Urothelium cell line (cell line): ENCODE results near the gene CCDC126.
"Not testable (repeated sequence)": the region's sequence is repeated elsewhere in the genome, so short reads cannot be mapped to it uniquely, and the experiment has no call there.

Experiments used
- DNase-seq: peaks from one replicate; pipeline ENCODE4 v3.0.0; 2011; ENCODE audit warnings: low spot score, mixed read lengths
- FAIRE-seq: peaks from 2 replicates; lab custom pipeline; 2011; peaks lifted over from hg19 to GRCh38; lab: Jason Lieb, UNC

CCDC126 gene, protein sequence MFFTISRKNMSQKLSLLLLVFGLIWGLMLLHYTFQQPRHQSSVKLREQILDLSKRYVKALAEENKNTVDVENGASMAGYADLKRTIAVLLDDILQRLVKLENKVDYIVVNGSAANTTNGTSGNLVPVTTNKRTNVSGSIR

DNA sequence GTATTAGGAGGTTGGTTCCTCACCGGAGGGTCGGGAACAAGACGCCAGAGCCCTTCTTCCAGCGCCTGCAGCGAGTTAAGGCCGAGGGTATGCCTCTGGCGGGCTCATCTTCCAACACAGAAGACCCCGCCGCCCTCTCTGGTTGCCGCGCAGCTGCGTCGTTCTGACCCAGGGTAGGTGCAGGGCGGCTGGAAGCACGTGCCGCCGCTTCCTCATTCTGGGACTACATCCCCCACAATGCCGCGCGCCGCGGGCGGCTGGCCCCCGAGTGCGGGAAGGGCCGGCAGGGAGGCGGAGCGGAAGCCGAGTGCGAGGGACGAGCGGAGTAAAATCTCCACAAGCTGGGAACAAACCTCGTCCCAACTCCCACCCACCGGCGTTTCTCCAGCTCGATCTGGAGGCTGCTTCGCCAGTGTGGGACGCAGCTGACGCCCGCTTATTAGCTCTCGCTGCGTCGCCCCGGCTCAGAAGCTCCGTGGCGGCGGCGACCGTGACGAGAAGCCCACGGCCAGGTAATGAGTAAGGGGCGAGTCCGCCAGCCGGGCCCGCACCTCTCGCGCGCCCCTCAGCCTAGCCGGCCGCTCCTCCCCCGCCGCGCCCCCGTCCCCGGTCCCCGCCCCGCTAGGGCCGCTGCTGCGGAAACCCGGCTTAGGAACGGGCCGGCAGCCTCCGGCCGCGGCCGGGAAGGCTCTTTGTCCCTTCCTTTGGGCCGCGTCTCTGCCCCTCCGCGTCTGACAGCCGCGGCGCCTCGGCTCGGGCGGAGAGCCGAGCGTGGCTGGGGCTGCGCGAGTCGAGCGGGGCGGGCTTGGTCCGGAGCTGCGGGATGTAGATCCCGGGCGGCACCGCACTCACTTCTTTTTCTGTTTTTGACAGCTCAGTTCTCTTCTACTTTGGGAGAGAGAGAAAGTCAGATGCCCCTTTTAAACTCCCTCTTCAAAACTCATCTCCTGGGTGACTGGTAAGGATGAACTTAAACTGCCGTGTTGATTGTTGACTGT is at the start of gene CCDC126:
Gene CCDC126, plus strand, starts transcription at position 289 of the 998 bp plus-strand sequence. CDS start 13,934 bp downstream, outside the sequence.
- peak; percentile 77 for FAIRE-seq
- peak; percentile 95 for DNase-seq

DNA sequence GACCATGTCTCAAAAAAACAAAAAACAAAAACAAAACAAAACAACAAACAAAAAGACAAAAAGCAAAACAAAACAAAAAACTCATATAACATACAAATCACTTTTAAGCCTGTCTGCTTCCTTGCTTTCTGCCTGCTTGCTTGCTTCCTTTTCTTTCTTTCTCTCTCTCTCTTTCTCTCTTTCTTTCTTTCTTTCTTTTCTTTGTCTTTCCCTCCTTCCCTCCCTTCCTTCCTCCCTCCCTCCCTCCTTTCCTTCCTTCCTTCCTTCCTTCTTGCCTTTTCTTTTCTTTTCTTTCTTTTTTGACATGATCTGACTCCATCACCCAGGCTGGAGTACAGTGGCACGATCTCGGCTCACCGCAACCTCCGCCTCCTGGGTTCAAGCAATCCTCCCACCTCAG is 49.5 kb upstream of the CCDC126 start:
- FAIRE-seq (no peak), DNase-seq (no peak)

DNA sequence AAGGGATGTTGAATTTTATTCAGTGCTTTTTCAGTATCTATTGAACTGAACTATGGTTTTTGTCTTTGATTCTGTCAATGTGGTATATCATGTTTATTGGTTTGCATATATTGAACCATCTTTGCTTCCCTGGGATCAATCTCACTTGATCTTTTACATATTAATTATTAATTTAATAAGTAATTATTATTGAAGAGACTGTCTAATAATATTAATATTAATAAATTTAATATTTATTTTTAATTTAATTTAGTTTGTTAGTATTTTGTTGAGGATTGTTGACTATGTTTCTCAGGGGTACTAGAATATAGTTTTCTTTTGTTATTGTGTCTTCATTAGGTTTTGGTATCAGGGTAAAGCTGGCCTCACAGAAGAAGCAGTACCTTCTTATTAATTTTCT is 38.9 kb upstream of the CCDC126 start:
- FAIRE-seq: no peak
- no peak for DNase-seq

DNA sequence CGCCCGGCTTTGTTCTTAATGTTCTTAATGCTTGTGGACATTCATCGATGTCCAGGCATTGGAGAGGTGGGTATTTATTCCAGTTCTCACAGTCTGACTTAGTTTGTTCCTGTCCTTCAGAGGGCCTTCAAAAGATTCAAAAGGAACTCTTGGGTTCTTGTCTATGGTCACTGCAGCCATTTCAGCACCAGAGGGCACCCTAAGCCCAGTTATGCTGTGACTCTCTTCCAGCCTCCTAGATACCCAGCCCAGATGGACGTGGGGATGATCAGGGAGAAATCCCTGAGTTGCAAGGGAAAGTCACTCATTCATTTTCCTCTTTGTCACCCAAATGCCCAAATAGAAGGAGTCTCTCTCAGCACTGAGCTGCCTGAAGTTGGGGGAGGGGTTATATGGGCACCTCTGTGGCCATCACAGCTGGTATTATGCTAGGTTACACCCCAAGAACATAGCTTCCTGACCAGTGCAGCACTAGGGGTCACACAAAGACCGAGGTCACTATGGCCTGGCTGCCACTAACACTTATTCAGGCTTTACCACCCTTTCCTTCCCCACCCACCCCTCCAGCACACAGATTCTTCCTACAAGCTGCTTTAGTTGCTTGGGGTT is 26.5 kb upstream of the CCDC126 start:
- FAIRE-seq: no peak
- DNase-seq: peak; percentile 78

DNA sequence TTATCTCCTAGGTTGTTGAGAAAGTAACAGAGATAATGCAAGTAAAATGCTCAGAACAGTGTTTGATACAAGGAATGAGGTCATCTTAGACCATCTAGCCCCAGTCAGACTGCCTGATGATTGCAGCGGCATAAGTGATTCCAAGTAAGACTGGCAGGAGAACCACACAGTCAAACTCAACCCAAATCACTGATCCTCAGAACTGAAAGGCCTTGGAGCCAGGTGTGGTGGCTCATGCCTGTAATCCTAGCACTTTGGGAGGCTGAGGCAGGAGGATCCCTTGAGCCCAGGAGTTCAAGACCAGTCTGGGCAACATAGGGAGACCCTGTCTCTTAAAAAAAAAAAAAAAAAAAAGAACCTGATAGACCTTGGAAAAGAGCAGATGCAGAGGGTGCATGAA is 15.2 kb upstream of the CCDC126 start:
- FAIRE-seq, DNase-seq: not testable (repeated sequence)

DNA sequence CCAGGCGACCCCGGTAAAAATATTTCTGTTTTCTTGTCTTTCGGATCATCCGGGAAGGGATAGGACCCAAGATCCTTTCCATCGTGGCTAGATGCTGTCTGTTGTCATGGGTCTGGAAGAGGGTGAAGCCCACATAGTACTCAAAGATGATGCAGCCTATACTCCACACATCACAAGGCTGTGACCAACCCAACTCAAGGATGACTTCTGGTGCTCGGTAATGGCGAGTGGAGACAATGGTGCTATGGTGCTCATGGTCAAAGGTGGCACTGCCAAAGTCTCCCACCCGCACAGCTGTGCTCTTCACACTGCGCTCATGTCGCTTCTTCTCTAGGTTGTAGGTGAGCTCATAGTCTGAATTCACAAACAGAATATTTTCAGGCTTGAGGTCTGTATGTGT is 11.9 kb upstream of the CCDC126 start:
- DNase-seq: not testable (repeated sequence)
- peak; percentile 5 for FAIRE-seq

DNA sequence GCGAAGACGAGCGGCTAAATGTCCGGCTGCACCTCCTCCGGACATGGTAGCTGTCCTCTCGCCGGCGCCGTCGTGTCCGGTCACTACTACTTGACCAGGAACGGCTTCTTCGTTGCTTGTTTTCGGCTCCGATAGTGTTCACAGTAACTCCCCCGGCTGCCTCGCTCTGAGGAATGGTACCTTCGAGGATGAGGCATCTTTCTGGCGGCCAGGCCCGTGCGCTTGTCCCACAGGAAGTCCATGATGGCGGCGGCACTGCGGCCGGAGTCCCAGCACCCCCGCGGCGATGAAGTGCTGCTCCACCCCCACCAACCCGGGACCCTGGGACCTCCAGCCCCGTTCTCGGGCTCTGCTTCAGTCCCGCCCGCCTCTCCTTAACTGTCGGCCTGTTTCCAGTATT is 11.0 kb upstream of the CCDC126 start:
- no peak for DNase-seq
- FAIRE-seq: no peak

DNA sequence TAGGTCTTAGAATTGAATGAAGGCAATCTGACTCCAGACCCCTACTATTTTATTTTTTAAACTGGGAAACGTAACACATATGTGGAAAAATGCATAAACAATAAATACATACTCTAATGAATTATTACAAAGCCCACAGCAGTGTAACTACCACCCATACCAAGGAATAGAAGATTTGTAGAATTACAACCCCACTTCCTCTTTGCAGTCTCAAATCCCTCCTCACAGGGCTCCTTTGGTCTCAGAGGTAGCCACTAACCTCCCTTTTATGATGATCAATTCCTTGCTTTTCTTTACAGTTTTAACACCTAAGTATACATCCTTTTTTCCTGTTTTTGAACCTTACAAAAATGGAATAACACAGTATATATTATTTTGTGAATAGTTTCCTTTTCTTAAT is 6.7 kb upstream of the CCDC126 start:
- DNase-seq (no peak), FAIRE-seq (no peak)

DNA sequence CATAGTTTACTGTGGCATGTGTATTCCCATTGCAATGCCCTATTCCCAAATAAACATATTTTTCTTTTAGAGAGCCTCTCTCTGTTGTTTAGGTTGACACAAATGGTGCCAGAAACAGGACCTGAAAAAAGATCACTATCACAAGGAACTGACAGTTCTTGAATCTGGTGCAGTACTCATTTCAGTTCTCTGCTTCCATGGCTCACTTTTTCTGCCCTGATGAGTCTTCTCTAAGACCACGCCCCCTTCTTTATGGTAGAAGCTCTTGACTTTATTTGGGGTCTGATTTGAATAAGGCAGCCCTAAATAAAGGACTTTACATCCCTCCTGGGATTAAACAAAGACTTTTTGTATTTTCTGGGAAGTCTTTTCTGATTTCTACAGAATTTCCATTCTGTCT is 3.5 kb upstream of the CCDC126 start:
- FAIRE-seq (no peak), DNase-seq (no peak)

DNA sequence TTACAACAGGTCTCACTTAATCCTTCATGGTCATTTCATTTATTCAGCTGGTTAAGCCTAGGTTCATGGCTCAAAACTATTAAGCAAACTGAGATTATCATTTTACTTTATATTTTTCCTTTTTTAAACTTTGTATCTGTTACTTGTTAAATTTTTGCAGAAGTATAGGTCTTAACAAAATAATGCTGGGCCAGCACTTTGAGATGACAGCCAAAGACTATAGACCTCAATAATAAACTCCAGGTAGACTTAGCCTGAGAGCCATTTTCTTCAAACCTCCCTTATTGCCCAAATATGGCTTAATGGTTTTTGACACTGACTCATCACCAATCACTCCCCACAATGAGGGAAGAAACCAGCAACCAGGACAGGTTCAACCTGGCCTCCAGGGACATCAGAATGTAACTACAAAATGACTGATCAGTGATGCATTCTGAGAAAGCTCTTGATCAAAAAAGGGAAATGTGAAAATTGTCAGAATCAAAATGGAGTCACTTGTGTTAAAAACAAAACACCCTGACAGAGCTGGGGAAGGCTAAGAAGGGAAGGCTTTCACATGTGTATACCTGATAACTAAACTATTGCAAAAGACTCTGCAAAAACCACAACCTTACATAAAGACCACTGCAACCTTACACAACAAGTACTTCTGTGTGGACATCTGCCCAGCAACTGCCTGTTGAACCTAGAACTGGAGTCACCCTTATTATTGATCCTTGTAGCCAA is 2.1 kb upstream of the CCDC126 start:
- FAIRE-seq: no peak
- DNase-seq: no peak

DNA sequence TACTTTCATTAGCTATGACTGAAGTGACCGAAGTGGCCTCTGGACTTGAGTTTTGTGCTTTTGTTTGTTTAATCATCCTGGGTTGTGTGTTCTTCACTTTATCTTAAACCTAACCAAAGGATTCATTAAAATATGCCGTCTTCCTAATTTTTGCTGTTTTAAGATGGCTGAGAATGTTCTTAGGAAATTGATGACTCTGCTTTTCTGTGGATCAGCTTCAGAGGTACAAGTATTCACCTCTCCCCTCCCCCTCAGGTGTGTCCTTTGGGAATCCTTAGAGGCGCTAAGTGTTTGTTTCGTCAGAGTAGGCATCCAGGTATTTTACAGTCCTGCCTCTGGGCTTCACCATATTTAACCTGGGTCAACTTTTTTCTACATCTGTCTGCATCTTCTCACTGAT is 1.1 kb downstream of the CCDC126 start:
- FAIRE-seq (no peak), DNase-seq (no peak)

DNA sequence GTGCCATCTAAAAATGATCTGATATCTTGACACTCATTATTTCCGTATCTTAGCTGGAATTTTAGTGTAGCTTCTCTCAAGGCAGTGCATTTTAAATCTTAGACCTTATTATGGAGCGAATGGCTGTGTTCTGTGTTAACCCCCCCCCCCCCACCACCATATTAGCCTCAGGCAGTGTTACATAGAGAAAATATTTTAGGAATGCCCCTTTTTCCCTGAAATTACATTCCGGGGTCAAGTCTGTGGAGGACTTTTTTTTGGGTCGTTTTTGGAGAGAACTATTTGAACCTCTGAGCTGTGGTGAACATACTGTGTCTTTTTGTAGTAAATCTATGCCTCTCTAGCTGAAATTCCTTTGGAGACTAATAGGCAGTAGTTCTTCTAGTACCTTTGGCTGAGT is 3.1 kb downstream of the CCDC126 start:
- DNase-seq (no peak), FAIRE-seq (no peak)

DNA sequence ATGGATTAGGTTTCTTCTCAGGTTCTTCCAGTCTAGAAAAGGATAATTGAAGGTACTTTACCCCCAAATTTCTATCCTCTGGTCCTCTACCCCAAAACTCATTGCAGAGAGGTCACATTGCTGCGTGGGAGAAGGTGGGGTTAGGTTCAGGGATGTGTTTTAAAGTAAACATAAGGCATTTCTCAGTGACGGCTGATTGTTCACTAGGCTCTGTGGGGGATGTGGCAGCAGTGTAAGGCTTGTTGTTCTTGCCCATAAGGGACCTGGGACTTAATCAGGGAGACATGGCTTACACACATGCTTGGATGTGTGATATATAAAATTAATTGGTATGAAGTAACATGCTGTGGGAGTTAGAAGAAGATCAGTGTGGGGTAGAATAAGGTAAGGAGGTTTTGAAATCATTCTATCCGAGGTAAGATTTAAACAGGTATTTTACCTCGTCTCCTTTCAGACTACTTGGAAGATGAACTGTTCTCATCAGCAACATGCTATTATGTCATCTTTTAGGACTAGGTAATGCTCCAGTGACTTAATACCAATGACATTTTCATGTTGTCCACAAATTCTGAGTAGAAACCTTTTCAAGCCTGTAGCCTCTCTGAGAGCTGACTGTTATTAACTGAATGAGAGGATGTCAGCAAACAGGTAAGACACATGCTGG is 6.6 kb downstream of the CCDC126 start:
- FAIRE-seq: no peak
- DNase-seq: no peak

DNA sequence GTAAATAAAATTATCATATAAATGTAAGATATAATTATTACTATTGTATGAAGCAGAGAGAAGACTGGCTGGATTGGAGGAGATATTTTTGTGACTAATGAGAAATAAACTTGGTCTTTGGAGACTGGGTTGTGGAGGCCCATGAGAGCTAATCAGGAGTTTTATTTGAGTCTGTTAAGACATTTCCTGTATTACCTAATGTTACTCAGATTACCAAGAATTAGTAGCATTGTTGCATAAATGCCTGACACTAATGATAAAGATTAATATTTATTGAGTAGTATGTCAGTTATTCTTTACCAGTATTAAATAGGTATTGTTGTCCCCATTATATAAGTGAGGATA is 7.1 kb downstream of the CCDC126 start:
- DNase-seq (no peak), FAIRE-seq (no peak)

DNA sequence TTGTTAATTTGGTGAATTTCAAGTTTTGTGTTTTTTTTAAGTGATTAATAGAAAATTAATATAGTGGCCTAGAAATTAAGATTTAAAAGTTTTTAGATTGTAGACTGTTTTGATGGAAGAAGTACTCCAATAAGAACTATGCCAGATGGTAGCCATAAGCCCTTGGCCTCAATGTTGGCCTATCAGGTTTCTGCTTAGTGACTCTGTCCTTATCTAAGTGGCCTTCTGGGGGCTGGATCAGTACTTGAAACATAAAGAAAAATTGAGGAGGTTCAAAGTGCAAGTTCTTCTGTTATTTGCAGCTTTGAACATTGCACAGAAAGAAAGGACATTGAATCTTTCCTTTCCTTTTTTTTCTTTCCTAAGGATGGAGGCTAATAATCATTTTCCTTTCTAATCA is 9.9 kb downstream of the CCDC126 start:
- FAIRE-seq (no peak), DNase-seq (no peak)

DNA sequence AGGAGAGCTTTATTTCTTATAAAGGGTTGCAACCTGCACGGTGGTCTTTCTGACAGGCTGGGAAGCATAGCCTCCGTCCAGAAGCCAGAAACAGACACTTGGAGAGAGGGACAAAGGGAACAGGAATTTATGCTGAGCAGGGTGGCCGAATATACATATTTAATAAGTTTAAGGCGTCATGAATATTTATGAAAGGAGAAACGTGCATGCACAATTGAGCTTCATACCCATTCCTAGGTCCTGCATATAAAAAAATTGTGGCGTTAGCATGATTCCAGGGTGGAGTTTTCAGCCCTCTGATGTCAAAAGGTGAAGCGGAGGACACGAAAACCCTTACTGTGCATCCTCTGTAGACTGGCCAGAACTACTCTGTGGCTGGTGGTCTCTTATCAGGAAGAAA is 10.7 kb downstream of the CCDC126 start:
- no peak for FAIRE-seq
- DNase-seq: no peak

DNA sequence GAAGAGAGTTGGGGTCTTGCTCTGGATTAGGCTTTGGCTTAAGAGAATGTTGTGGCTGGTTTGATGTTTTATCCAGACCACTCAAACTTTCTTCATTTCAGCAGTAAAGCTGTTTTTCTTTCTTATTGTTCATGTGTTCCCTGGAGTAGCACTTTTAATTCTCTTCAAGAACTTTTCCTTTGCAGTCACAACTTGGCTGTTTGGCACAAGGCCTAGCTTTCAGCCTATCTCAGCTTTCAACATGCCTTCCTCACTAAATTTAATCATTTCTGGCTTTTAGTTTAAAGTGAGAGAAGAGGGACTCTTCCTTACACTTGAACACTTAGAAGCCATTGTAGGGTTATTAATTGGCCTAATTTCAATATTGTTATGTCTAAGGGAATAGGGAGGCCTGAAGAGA is 18.1 kb downstream of the CCDC126 start:
- no peak for FAIRE-seq
- DNase-seq: no peak

DNA sequence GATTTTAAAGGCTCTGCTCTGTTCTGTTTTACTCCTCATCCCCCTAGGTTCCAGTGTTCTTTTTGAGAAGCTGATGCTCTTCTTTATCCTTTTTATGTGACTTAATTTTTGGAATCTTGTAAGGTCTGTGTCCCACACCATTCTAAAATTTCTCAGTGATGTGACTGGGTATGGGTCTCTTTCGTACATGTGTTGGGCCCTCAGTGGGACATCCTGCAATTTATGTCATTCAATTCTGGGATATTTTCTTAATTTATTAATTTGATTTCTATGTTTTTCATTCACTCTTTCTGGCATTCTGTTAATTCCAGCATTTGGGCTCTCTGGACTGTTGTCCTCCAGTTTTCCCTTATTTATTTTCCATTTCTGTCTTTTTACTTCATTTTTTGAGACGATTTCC is 19.4 kb downstream of the CCDC126 start:
- no peak for DNase-seq

DNA sequence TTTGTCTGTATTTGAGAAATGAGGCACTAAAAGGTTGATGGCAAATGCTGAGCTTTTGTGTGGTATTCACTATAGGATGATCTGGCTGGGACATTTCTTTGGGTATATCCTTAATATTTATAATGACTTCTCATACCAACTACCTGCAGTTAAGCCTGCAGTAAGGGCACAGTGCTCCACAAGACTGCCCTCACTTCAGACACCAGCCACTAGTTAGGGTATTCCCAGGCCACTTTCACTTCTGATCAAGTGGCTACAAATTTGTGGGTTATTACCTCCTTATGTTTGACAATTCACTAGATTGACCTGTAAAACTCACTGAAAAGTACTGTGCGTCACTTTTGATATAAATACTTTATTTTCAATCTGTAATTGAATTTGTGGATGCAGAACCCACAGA is 20.3 kb downstream of the CCDC126 start:
- FAIRE-seq (no peak), DNase-seq (no peak)

More for the DNA sequence above, 19.4 kb downstream of the CCDC126 start:
- FAIRE-seq: no peak

DNA sequence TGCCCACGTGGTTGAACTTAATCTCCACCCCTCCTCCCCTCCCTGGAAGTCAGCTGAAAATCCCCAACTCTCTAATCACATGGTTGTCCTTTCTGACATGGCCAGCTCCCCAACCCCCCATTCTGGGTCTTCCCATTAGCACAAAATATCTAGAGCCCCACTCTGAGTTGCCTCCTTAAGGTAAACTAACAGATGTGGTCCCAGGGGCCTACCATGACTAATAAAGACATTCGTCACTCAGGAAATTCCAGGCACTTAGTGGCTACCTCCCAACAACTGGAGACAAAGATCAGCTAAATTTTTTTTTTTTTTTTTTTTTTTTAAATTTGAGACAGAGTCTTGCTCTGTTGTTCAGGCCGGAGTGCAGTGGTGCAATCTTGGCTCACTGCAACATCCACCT is 21.1 kb downstream of the CCDC126 start:
- no peak for DNase-seq
- FAIRE-seq: no peak

DNA sequence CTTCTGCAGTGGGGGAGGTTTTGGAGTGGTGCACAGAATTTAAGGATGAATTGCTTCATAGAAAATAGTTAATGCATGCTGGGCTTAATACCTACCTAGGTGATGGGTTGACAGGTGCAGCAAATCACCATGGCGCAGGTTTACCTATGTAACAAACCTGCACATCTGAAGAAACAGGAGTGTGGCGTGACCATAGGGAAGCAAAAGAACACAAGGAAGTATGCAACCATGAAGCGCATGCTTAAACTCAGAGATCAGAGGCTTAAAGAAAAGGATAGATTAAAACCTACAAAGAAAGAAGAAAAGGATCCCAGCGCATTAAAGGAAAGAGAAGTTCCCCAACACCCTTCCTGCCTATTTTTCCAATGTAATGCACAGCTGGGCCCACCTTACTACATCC is 22.0 kb downstream of the CCDC126 start:
- FAIRE-seq: no peak
- DNase-seq: no peak
